Testis (tissue), 3 donors: ENCODE data around the gene ITPR2. TPM values are rescaled to one million over a fixed set of nuclear protein-coding genes. Genes with fewer than 3 reads are reported as not detected.

Experiments used
- DNase-seq: peaks from one replicate; pipeline ENCODE4 v3.0.0-alpha.2; 2019
- H3K27ac ChIP-seq, 2 donors: fragments of 200-600 bp; sonication (generic); one replicate each; pipeline ENCODE4 v1.5.1; 2019
- H3K27me3 ChIP-seq: fragments of 200-600 bp; sonication (generic); one replicate; pipeline ENCODE4 v1.5.1; 2019
- H3K36me3 ChIP-seq: fragments of 200-600 bp; sonication (generic); one replicate; pipeline ENCODE4 v1.5.1; 2017; ENCODE audit warnings: low read depth; ENCODE audit errors: missing control alignments
- H3K4me1 ChIP-seq: fragments of 200-600 bp; sonication (generic); one replicate; pipeline ENCODE4 v1.5.1; 2019
- H3K4me3 ChIP-seq, 2 donors: fragments of 200-600 bp; sonication (generic); one replicate each; pipeline ENCODE4 v1.5.1; 2017 to 2019
- H3K9me3 ChIP-seq: fragments of 200-600 bp; sonication (generic); one replicate; pipeline ENCODE4 v1.5.1; 2017
- POLR2A ChIP-seq: fragments of 450-650 bp; IDR thresholded peaks from one replicate; pipeline ENCODE4 v1.6.1; 2017; ENCODE audit warnings: antibody characterized with exemption, mild to moderate bottlenecking, moderate library complexity
- WGBS, 2 donors: methylation state at CpG; one replicate each; pipeline ENCODE4 v1.1.5; 2018; 5-methylcytosine and 5-hydroxymethylcytosine counted together
- intact Hi-C: fragments of 100-400 bp; cut with DNase I; formaldehyde crosslinking; loops from one replicate; pipeline ENCODE4 v1.15.1; 2023; ENCODE audit warnings: low total_unique reads
- polyA plus RNA-seq: library from polyadenylated mRNA; stranded (reverse); fragments of 350-450 nt; fragmentation: Illumina TruSeq; extraction: RNeasy Lipid Tissue Mini Kit (QIAGEN cat#74804); gene quantifications from one replicate; pipeline ENCODE4 v1.2.3, GENCODE V29; 2014; ENCODE audit warnings: low read depth, low replicate concordance; ENCODE audit not compliant: insufficient read depth
- total RNA-seq, 2 donors: library from RNA; depleted of rRNA; stranded (reverse); fragments of >200 nt; gene quantifications; one replicate each; pipeline ENCODE4 v1.2.3, GENCODE V29; 2016
- TF ChIP-seq, protein P1 (sequence below), 3 experiments: fragments of 450-650 bp in 2 of 3; fragments of 200-600 bp in 1 of 3; sonication (generic) in 1 of 3; IDR thresholded peaks; one replicate each; pipeline ENCODE4 v1.5.1; 2016 to 2019; ENCODE audit warnings: antibody characterized with exemption in 3 of 3, mild to moderate bottlenecking in 2 of 3, moderate library complexity in 1 of 3

Gene ITPR2
- total and polyA plus RNA-seq, 3 donors from 2014 or later, result 4.9 to 60.6 (median 56.9) TPM

GRCh38 chr12:26527682-26528081, 305.3 kb downstream of the ITPR2 start:
- Histone ChIP-seq H3K4me3 (no peak overlapping the region), H3K27ac (no peak overlapping the region), H3K27me3 (no peaks in the 10 kb centered on the region), H3K36me3 (no peaks in the 10 kb centered on the region), H3K4me1 (no peaks in the 10 kb centered on the region), H3K9me3 (no peaks in the 10 kb centered on the region)
- TF ChIP-seq, protein P1, sequence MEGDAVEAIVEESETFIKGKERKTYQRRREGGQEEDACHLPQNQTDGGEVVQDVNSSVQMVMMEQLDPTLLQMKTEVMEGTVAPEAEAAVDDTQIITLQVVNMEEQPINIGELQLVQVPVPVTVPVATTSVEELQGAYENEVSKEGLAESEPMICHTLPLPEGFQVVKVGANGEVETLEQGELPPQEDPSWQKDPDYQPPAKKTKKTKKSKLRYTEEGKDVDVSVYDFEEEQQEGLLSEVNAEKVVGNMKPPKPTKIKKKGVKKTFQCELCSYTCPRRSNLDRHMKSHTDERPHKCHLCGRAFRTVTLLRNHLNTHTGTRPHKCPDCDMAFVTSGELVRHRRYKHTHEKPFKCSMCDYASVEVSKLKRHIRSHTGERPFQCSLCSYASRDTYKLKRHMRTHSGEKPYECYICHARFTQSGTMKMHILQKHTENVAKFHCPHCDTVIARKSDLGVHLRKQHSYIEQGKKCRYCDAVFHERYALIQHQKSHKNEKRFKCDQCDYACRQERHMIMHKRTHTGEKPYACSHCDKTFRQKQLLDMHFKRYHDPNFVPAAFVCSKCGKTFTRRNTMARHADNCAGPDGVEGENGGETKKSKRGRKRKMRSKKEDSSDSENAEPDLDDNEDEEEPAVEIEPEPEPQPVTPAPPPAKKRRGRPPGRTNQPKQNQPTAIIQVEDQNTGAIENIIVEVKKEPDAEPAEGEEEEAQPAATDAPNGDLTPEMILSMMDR (IDR thresholded peaks at IDR 0.05), result no peak
- no peak for TF ChIP-seq POLR2A
- intact Hi-C loops, result no loop called here
- WGBS, 2 donors, result 89 to 94% methylated on average over 3 to 4 of the region's 4 CpGs
- DNase-seq, result no peak

DNA sequence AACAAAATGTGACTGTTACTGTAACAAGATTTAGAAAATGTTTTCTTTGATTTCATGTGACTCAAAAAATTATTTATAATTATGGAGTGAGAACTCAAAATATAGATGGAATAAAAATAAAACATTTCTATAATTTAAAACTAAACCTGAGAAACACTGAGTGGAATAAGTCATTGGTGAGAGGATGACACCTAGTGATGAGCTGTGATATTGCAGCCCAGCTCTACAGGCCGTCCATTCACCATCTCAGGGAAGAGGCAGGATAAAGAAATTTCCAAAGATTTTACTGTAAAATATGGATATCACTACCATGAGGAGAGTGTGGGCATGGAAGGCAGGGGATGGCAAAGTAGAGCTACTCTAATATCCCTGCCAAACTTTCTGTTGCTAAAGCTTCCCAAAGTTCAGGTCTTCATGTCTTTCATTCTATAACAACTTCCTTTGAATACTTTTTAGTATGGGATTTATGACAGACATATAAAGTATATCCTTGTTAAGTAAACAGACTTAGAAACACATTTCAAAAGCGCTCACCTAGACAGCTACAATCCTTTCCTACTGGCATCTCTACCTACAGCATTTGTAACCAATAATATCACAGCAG, 308.0 kb downstream of the ITPR2 start:
- TF ChIP-seq, protein P1 (IDR thresholded peaks at IDR 0.05), result peak; percentile 62 to 69 (median 69)
- no peak for TF ChIP-seq POLR2A
- intact Hi-C loops, result no loop called here
- Histone ChIP-seq H3K9me3 (no peaks in the 10 kb centered on the region), H3K27me3 (no peaks in the 10 kb centered on the region), H3K36me3 (no peaks in the 10 kb centered on the region), H3K27ac (no peak overlapping the region), H3K4me3 (no peak overlapping the region), H3K4me1 (no peaks in the 10 kb centered on the region)
- 94 to 96% methylated on average over 2 of the region's 2 CpGs for WGBS, 2 donors
- peak; percentile 51 for DNase-seq

DNA sequence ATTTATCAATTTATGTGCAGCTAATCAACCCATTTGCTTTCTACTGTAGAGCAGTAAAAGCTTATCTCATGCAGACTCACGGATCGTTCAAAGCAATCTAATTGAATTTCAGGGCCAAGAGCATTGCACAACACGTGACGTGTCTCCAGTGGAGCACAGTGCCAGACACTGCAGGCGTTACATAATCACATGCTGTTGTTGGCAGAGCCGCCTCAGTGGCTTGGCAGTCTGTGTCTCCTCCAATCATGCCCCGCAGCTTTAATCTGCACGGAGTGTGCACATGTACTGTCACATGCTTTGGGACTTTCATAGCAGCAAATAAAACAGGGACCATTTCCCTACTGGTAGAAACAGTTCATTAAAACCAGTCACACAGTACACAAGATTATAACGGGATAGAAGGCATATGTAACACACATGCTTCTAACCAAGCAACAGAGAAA, 309.3 kb downstream of the ITPR2 start:
- peak; percentile 88 for DNase-seq
- intact Hi-C loops, result no loop called here
- H3K27me3 ChIP-seq, result no peaks in the 10 kb centered on the region
- H3K27ac ChIP-seq, result no peak overlapping the region
- 38 to 62% methylated on average over 9 of the region's 9 CpGs for WGBS, 2 donors
- no peaks in the 10 kb centered on the region for H3K4me1 ChIP-seq
- no peaks in the 10 kb centered on the region for H3K9me3 ChIP-seq
- no peaks in the 10 kb centered on the region for H3K36me3 ChIP-seq
- TF ChIP-seq, protein P1 (IDR thresholded peaks at IDR 0.05), result peak in 1 of 3 experiments; percentile 15
- TF ChIP-seq POLR2A, result no peak
- H3K4me3 ChIP-seq, result no peak overlapping the region

- intact Hi-C loops, result no loop called here
- Histone ChIP-seq H3K27me3 (no peaks in the 10 kb centered on the region), H3K4me3 (no peak overlapping the region), H3K36me3 (no peaks in the 10 kb centered on the region), H3K9me3 (no peaks in the 10 kb centered on the region), H3K4me1 (no peaks in the 10 kb centered on the region), H3K27ac (no peak overlapping the region)
- TF ChIP-seq, protein P1 (IDR thresholded peaks at IDR 0.05), result no peak
- no peak for TF ChIP-seq POLR2A
- DNase-seq, result no peak
These were observed 312.1 kb downstream of the ITPR2 start for GRCh38 chr12:26520869-26521268.

DNA sequence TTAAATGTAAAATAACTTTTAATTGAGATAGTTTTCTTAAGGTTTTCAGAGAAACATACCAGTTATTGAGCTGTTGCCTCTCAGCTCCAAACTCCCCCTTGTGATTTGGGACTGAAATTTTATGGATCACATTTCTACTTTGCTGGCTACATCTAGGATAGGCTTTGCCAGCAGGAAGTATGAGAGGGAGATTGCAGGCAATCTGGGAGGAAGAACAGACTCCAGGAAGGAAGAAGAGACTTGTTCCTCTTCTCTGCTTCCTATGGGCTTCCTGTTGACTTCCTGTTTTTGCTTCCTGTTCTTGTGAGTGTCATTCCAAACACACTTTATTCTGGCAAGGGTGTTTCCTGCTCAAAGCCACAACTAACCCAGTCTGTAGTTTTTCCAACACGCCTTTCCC, 312.9 kb downstream of the ITPR2 start:
- no peak overlapping the region for H3K4me3 ChIP-seq
- TF ChIP-seq, protein P1 (IDR thresholded peaks at IDR 0.05), result no peak
- TF ChIP-seq POLR2A, result no peak
- H3K27ac ChIP-seq, result no peak overlapping the region
- no peak for DNase-seq
- no peaks in the 10 kb centered on the region for H3K36me3 ChIP-seq
- H3K4me1 ChIP-seq, result no peaks in the 10 kb centered on the region
- 88 to 90% methylated on average over 1 of the region's 1 CpG for WGBS, 2 donors
- H3K27me3 ChIP-seq, result no peaks in the 10 kb centered on the region
- intact Hi-C loops, result no loop called here
- no peaks in the 10 kb centered on the region for H3K9me3 ChIP-seq
